IPS DF 6.9 (cell line): ENCODE results near the gene SP100.

Experiments used
- DNase-seq: peaks from one replicate; pipeline ENCODE4 v3.0.0-alpha.2; 2013; ENCODE audit warnings: low read depth, low spot score
- H3K27ac ChIP-seq: one replicate; pipeline ENCODE4 v1.5.1; 2013; ENCODE audit warnings: low read length, control low read depth
- H3K27me3 ChIP-seq: 2 replicates; pipeline ENCODE4 v1.6.1; 2013; ENCODE audit warnings: mild to moderate bottlenecking, low read length; ENCODE audit not compliant: control insufficient read depth, insufficient read depth
- H3K36me3 ChIP-seq: 2 replicates; pipeline ENCODE4 v1.6.1; 2013; ENCODE audit warnings: low read length; ENCODE audit not compliant: control insufficient read depth, insufficient read depth
- H3K4me1 ChIP-seq: 2 replicates; pipeline ENCODE4 v1.6.1; 2013; ENCODE audit warnings: low read length; ENCODE audit not compliant: control insufficient read depth, insufficient read depth
- H3K4me3 ChIP-seq: 2 replicates; pipeline ENCODE4 v1.5.1; 2013; ENCODE audit warnings: mild to moderate bottlenecking, low read length
- H3K9me3 ChIP-seq: 2 replicates; pipeline ENCODE4 v1.6.1; 2013; ENCODE audit warnings: low read length, inconsistent platforms; ENCODE audit not compliant: control insufficient read depth, insufficient read depth
- WGBS: extraction: QIAGEN DNeasy Blood & Tissue Kit; methylation state at CpG from one replicate; pipeline ENCODE4 v1.1.7; 2013; ENCODE audit warnings: mixed read lengths, missing lambda C conversion rate; ENCODE audit not compliant: insufficient read length, insufficient coverage; 5-methylcytosine and 5-hydroxymethylcytosine counted together

SP100 gene

DNA sequence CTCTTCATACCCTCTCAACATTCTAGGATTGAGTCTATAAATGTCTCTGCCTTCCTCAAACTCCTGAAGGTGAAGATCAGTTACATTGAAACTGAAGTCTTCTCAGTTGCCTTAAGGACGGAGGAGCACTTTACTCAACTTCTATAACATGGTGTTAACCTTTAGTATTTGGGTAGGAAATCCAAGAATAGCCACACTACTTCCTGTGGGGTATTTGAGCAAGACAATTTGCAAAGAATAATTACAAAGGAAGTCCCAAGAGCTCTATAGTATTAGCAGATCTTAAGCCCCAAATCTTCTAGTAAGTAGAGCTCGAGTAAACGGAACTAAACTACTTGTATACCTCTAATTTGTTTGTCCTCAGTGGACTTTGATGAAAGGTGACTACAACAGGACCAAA is 80.9 kb downstream of the SP100 start:
- DNase-seq: no peak
- Histone ChIP-seq H3K27ac (no peak overlapping the region), H3K27me3 (no peaks in the 10 kb centered on the region), H3K4me1 (no peaks in the 10 kb centered on the region), H3K9me3 (no peaks in the 10 kb centered on the region), H3K4me3 (no peak overlapping the region), H3K36me3 (no peaks in the 10 kb centered on the region)
- WGBS: no CpG with 5 or more reads among the region's 3 CpGs

DNA sequence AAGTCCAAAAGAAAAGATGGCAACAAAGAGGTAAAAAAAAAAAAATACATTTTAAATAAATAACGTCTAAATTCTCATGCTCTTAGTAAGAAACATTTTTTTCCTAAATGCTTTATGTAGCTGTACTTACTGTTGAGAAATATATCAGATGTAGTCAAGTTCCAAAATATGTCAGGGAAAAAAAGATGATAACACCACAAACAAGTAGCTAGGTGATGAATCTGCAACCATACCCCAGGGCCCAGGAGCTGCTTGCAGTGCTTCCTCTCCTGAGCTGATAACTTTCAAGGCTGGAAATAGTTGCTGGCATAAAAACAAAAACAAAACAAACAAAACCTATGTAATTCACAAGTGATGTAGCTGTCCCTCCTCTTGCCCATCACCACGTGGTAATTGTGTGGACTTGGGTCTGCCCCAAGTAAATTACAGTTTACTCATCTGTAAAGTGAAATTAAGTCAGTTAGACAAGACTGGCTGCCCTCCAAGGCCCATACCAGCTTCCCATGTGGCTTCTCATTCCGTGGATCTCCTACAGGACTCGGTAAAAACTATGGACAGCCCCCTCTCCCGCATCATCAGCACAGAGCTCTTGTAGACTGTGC is 82.6 kb downstream of the SP100 start:
- Histone ChIP-seq H3K27ac (no peak overlapping the region), H3K27me3 (no peaks in the 10 kb centered on the region), H3K36me3 (no peaks in the 10 kb centered on the region), H3K4me3 (no peak overlapping the region), H3K9me3 (no peaks in the 10 kb centered on the region), H3K4me1 (no peaks in the 10 kb centered on the region)
- WGBS: no CpG with 5 or more reads among the region's 5 CpGs
- DNase-seq: no peak

GRCh38 chr2:230502593-230502992 is 86.6 kb downstream of the SP100 start:
- H3K4me3 ChIP-seq: no peak overlapping the region
- H3K4me1 ChIP-seq: no peaks in the 10 kb centered on the region
- H3K27ac ChIP-seq: no peak overlapping the region
- DNase-seq: no peak
- no peaks in the 10 kb centered on the region for H3K36me3 ChIP-seq
- no peaks in the 10 kb centered on the region for H3K27me3 ChIP-seq
- WGBS: no CpG with 5 or more reads among the region's 7 CpGs
- H3K9me3 ChIP-seq: no peaks in the 10 kb centered on the region

GRCh38 chr2:230503798-230504197 is 87.8 kb downstream of the SP100 start:
- DNase-seq: no peak
- Histone ChIP-seq H3K4me1 (no peaks in the 10 kb centered on the region), H3K36me3 (no peaks in the 10 kb centered on the region), H3K27ac (no peak overlapping the region), H3K27me3 (no peaks in the 10 kb centered on the region), H3K4me3 (no peak overlapping the region), H3K9me3 (no peaks in the 10 kb centered on the region)

- no CpG with 5 or more reads among the region's 2 CpGs for WGBS
- no peaks in the 10 kb centered on the region for H3K36me3 ChIP-seq
- H3K27ac ChIP-seq: no peak overlapping the region
- H3K27me3 ChIP-seq: no peaks in the 10 kb centered on the region
- no peak overlapping the region for H3K4me3 ChIP-seq
- no peaks in the 10 kb centered on the region for H3K4me1 ChIP-seq
- no peak for DNase-seq
- H3K9me3 ChIP-seq: no peaks in the 10 kb centered on the region
These were observed 89.2 kb downstream of the SP100 start for GRCh38 chr2:230505162-230505561.

DNA sequence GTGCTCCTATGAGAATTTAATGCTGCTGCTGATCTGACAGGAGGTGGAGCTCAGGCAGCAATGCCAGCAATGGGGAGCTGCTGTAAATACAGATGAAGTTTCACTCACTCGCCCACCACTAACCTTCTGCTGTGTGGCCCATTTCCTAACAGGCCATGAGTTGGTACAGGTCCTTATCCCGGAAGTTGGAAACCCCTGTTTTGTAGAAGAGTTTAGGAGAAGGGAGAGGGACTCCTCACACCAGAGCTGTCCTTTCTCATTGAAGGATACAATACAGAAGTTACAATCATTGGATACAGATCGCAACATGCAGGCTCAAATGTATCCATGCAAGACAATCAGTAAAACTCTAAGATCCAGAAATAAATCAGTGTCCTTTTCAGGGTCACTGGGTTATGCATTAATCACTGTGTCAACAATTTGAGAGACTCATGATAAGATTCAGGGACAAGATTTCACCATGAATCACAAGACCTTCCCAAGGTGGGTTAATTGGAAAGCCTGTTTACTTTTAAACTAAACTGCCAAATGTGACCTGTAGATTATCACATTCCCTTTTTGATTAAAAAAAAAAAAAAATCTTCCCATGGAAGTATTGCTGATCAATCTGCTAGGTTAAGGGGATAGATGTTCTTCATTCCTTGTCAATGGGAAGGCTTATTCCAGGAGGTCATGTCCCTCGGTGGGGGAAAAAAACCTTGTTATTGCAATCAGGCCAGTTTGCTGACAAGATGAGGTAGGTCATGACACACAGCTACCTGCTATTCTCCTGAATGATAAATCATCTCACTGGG is 97.2 kb downstream of the SP100 start:
- H3K27me3 ChIP-seq: no peaks in the 10 kb centered on the region
- H3K9me3 ChIP-seq: no peaks in the 10 kb centered on the region
- WGBS: no CpG with 5 or more reads among the region's 4 CpGs
- H3K4me1 ChIP-seq: no peaks in the 10 kb centered on the region
- no peak overlapping the region for H3K4me3 ChIP-seq
- H3K36me3 ChIP-seq: no peaks in the 10 kb centered on the region
- no peak for DNase-seq
- H3K27ac ChIP-seq: no peak overlapping the region

DNA sequence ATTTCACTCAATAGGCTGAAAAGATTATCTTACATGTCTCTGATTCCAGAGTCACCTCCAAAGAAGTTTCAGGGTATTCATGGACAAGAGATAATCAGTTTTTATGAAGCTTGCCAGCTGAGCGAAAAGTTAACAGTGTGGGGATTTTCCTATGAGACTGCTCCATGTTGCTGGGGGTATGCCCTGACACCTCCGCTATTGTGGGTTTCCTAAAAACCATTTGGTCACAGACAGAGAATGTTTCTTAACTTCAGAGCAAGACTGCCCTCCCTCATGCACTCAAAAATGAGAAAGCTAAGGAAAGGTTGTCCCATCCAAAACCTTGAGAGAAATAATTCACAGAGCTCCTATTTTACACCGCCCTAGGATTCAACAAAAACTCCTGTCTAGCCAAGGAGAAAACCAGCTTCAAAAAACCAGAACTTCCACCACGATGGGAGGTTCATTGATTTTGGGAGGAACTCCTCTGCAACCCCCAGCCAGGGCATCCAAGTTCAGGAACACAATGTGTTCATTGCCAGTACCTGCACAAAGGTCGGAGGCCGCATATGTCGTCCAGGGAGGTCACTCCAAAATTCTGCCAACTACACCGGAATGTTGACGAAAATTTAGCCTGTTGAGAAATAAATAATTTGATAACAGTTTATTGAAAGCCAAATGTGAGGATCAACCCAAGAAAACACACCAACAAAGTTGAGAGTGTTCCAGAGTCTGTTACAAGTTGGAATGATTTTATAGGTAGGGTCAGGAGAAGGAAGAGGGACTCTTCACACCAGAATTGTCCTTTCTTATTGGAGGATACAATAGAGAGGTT is 104.3 kb downstream of the SP100 start:
- WGBS: no CpG with 5 or more reads among the region's 9 CpGs
- no peaks in the 10 kb centered on the region for H3K36me3 ChIP-seq
- no peak overlapping the region for H3K27ac ChIP-seq
- peaks cover 1% of the 10 kb centered on the region; the same call in 1 of the 2 replicates for H3K9me3 ChIP-seq
- no peak overlapping the region for H3K4me3 ChIP-seq
- no peak for DNase-seq
- no peaks in the 10 kb centered on the region for H3K27me3 ChIP-seq
- no peaks in the 10 kb centered on the region for H3K4me1 ChIP-seq

DNA sequence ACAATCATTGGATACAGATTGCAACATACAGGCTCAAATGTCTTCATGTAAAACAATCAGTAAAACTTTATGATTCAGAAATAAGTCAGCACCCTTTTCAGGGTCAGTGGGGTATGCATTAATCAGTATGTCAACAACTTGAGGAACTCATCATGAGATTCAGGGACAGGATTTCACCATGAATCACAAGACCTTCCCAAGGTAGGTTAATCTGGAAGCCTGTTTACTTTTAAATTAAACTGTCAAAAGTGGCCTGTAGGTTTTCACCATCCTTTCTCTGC is 104.8 kb downstream of the SP100 start:
- Histone ChIP-seq H3K4me1 (no peaks in the 10 kb centered on the region), H3K9me3 (peaks cover 5% of the 10 kb centered on the region), H3K27me3 (no peaks in the 10 kb centered on the region), H3K27ac (no peak overlapping the region), H3K4me3 (no peak overlapping the region), H3K36me3 (no peaks in the 10 kb centered on the region)
- DNase-seq: no peak

GRCh38 chr2:230521386-230521785 is 105.4 kb downstream of the SP100 start:
- WGBS: no CpG with 5 or more reads among the region's 2 CpGs
- no peaks in the 10 kb centered on the region for H3K4me1 ChIP-seq
- no peak overlapping the region for H3K4me3 ChIP-seq
- no peaks in the 10 kb centered on the region for H3K36me3 ChIP-seq
- peaks cover 5% of the 10 kb centered on the region for H3K9me3 ChIP-seq
- H3K27ac ChIP-seq: no peak overlapping the region
- DNase-seq: no peak
- H3K27me3 ChIP-seq: no peaks in the 10 kb centered on the region

GRCh38 chr2:230525682-230526081 is 109.7 kb downstream of the SP100 start:
- Histone ChIP-seq H3K9me3 (peaks cover 5% of the 10 kb centered on the region), H3K4me3 (no peak overlapping the region), H3K36me3 (no peaks in the 10 kb centered on the region), H3K27me3 (no peaks in the 10 kb centered on the region), H3K4me1 (no peaks in the 10 kb centered on the region), H3K27ac (no peak overlapping the region)
- DNase-seq: no peak
- no CpG with 5 or more reads among the region's 3 CpGs for WGBS
